NCI-H1417 treated with DMSO at 0.1 percent for 48 hours (cell line): ENCODE results near the gene LSR.

Experiments
- DNase-seq: peaks from one replicate; lab custom pipeline; 2025; lab: John Stamatoyannopoulos, UW

Gene LSR

GRCh38 chr19:35302446-35302845, 53.6 kb downstream of the LSR start:
- no peak for DNase-seq

- DNase-seq = no peak
Measured at GRCh38 chr19:35303357-35303915, 54.6 kb downstream of the LSR start.

- DNase-seq = no peak
Measured at GRCh38 chr19:35304036-35304435, 55.2 kb downstream of the LSR start.

GRCh38 chr19:35305181-35305580, 56.4 kb downstream of the LSR start:
- DNase-seq = no peak

GRCh38 chr19:35306473-35307246, 57.9 kb downstream of the LSR start:
- no peak for DNase-seq

GRCh38 chr19:35307931-35308330, 59.1 kb downstream of the LSR start:
- no peak for DNase-seq

GRCh38 chr19:35308910-35309309, 60.1 kb downstream of the LSR start:
- no peak for DNase-seq

GRCh38 chr19:35309481-35310279, 60.9 kb downstream of the LSR start:
- DNase-seq = no peak

- no peak for DNase-seq
Measured at GRCh38 chr19:35310331-35310730, 61.5 kb downstream of the LSR start.

- no peak for DNase-seq
Measured at GRCh38 chr19:35310811-35311465, 62.1 kb downstream of the LSR start.

- no peak for DNase-seq
Measured at GRCh38 chr19:35311901-35312665, 63.3 kb downstream of the LSR start.

GRCh38 chr19:35313587-35313986, 64.8 kb downstream of the LSR start:
- no peak for DNase-seq

GRCh38 chr19:35314031-35314430, 65.2 kb downstream of the LSR start:
- no peak for DNase-seq

GRCh38 chr19:35314858-35315470, 66.2 kb downstream of the LSR start:
- DNase-seq = no peak

GRCh38 chr19:35315883-35316282, 67.1 kb downstream of the LSR start:
- DNase-seq = no peak

GRCh38 chr19:35316560-35316959, 67.8 kb downstream of the LSR start:
- DNase-seq = no peak
